Astrocyte (in vitro differentiated cells and primary cell): ENCODE data around the gene RECK. TPM values are rescaled to one million over a fixed set of nuclear protein-coding genes. Genes with fewer than 3 reads are reported as not detected.
"Not testable (repeated sequence)": the region's sequence is repeated elsewhere in the genome, so short reads cannot be mapped to it uniquely, and the experiment has no call there.

Source experiments
- DNase-seq: peaks from one replicate; pipeline ENCODE4 v3.0.0-alpha.2; 2010; ENCODE audit warnings: low read depth
- FAIRE-seq: peaks from 2 replicates; lab custom pipeline; 2011; peaks lifted over from hg19 to GRCh38; lab: Jason Lieb, UNC
- H2AFZ ChIP-seq: 2 replicates; pipeline ENCODE4 v1.6.0; 2012; ENCODE audit warnings: low read depth, low read length, inconsistent platforms
- H3K27ac ChIP-seq: 2 replicates; pipeline ENCODE4 v1.5.1; 2011; ENCODE audit warnings: low read depth, low read length, inconsistent platforms
- H3K27me3 ChIP-seq: 2 replicates; pipeline ENCODE4 v1.6.0; 2011; ENCODE audit warnings: low read length, inconsistent platforms; ENCODE audit not compliant: insufficient read depth
- H3K36me3 ChIP-seq: 2 replicates; pipeline ENCODE4 v1.5.1; 2011; ENCODE audit warnings: low read length, inconsistent platforms; ENCODE audit not compliant: insufficient read depth
- H3K4me1 ChIP-seq: 2 replicates; pipeline ENCODE4 v1.5.1; 2011; ENCODE audit warnings: low read length, inconsistent platforms; ENCODE audit not compliant: insufficient read depth
- H3K4me2 ChIP-seq: 2 replicates; pipeline ENCODE4 v1.6.0; 2012; ENCODE audit warnings: low read length, inconsistent platforms
- H3K4me3 ChIP-seq: 2 replicates; pipeline ENCODE4 v1.5.1; 2011; ENCODE audit warnings: low read depth, mild to moderate bottlenecking, low read length, inconsistent platforms; ENCODE audit not compliant: insufficient read depth
- H3K79me2 ChIP-seq: 2 replicates; pipeline ENCODE4 v1.6.0; 2012; ENCODE audit warnings: mild to moderate bottlenecking, low read length, inconsistent platforms; ENCODE audit not compliant: insufficient read depth
- H3K9ac ChIP-seq: 2 replicates; pipeline ENCODE4 v1.6.0; 2012; ENCODE audit warnings: mild to moderate bottlenecking, low read length, inconsistent platforms
- H3K9me3 ChIP-seq: 2 replicates; pipeline ENCODE4 v1.5.1; 2012; ENCODE audit warnings: low read depth, mild to moderate bottlenecking, low read length, inconsistent platforms; ENCODE audit not compliant: insufficient read depth
- H4K20me1 ChIP-seq: 2 replicates; pipeline ENCODE4 v1.6.0; 2012; ENCODE audit warnings: low read length, inconsistent platforms; ENCODE audit not compliant: insufficient read depth
- H3K27ac Mint-ChIP-seq: one replicate; pipeline ENCODE4 v1.8.0; 2021; ENCODE audit warnings: mild to moderate bottlenecking, mixed read lengths; ENCODE audit not compliant: unreplicated experiment
- H3K27me3 Mint-ChIP-seq: one replicate; pipeline ENCODE4 v1.8.0; 2021; ENCODE audit warnings: low read depth, mixed read lengths; ENCODE audit not compliant: unreplicated experiment
- H3K36me3 Mint-ChIP-seq: one replicate; pipeline ENCODE4 v1.8.0; 2021; ENCODE audit warnings: low read depth, mixed read lengths; ENCODE audit not compliant: unreplicated experiment
- H3K4me1 Mint-ChIP-seq: one replicate; pipeline ENCODE4 v1.8.0; 2021; ENCODE audit warnings: low read depth, mixed read lengths; ENCODE audit not compliant: unreplicated experiment
- H3K4me3 Mint-ChIP-seq: one replicate; pipeline ENCODE4 v1.8.0; 2021; ENCODE audit warnings: mild to moderate bottlenecking, moderate library complexity, mixed read lengths; ENCODE audit not compliant: unreplicated experiment
- H3K9me3 Mint-ChIP-seq: one replicate; pipeline ENCODE4 v1.8.0; 2021; ENCODE audit warnings: mild to moderate bottlenecking, mixed read lengths; ENCODE audit not compliant: unreplicated experiment
- CTCF ChIP-seq: IDR thresholded peaks from 2 replicates; pipeline ENCODE4 v1.5.1; 2011; ENCODE audit warnings: low read depth, mild to moderate bottlenecking, inconsistent platforms, low read length, moderate library complexity; ENCODE audit not compliant: insufficient read depth
- EZH2 ChIP-seq: IDR thresholded peaks from 2 replicates; pipeline ENCODE4 v1.6.1; 2012; ENCODE audit warnings: mild to moderate bottlenecking, low read length, inconsistent platforms; ENCODE audit not compliant: insufficient read depth
- total RNA-seq: library from RNA; stranded (reverse); gene quantifications from 2 replicates; pipeline ENCODE4 v1.2.1, GENCODE V29; 2021

The RECK gene
- total RNA-seq, 1 donor from 2014 or later: 21.6 TPM

- Histone ChIP-seq H3K4me2 (no peak overlapping the region), H3K9ac (no peak overlapping the region), H2AFZ (no peak overlapping the region), H3K79me2 (no peaks in the 10 kb centered on the region), H4K20me1 (no peaks in the 10 kb centered on the region), H3K4me1 (no peaks in the 10 kb centered on the region), H3K4me3 (no peak overlapping the region), H3K36me3 (peaks cover 8% of the 10 kb centered on the region), H3K27ac (no peak overlapping the region), H3K27me3 (no peaks in the 10 kb centered on the region), H3K9me3 (no peaks in the 10 kb centered on the region)
- no peak overlapping the region for H3K27ac Mint-ChIP-seq
- no peak for FAIRE-seq
- H3K4me1 Mint-ChIP-seq: no peaks in the 10 kb centered on the region
- peaks cover 10% of the 10 kb centered on the region for H3K36me3 Mint-ChIP-seq
- TF ChIP-seq CTCF: no peak
- TF ChIP-seq EZH2: no peak
- H3K4me3 Mint-ChIP-seq: no peak overlapping the region
- no peaks in the 10 kb centered on the region for H3K27me3 Mint-ChIP-seq
- DNase-seq: no peak
- peaks cover 3% of the 10 kb centered on the region for H3K9me3 Mint-ChIP-seq
These were observed 91.0 kb downstream of the RECK start for GRCh38 chr9:36127652-36128244.

DNA sequence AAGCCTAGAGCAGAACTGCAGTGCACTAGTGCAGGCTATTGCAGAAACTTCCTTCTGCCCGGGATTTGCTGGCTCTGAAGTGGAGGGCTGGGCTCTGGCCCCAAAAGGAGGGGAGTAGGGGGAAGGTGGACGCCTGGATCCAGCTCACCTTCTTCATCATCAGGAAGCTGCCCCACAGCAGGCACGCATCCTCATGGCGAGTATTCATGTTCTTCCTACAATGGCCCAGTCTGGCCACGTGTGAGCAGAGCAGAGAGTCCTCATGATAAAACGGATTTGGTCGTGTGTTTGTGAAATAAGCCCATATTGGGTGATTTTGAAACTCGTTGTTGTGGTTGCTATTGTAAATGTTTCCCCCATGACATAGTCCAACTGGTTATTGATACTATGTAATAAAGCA is 91.6 kb downstream of the RECK start:
- FAIRE-seq (no peak), DNase-seq (no peak)
- Mint-ChIP-seq H3K4me1 (no peaks in the 10 kb centered on the region), H3K36me3 (peaks cover 8% of the 10 kb centered on the region), H3K9me3 (peaks cover 3% of the 10 kb centered on the region), H3K4me3 (no peak overlapping the region), H3K27me3 (no peaks in the 10 kb centered on the region), H3K27ac (no peak overlapping the region)
- no peaks in the 10 kb centered on the region for H3K27me3 ChIP-seq
- peaks cover 2% of the 10 kb centered on the region for H3K36me3 ChIP-seq
- no peak overlapping the region for H2AFZ ChIP-seq
- TF ChIP-seq CTCF: no peak
- TF ChIP-seq EZH2: no peak
- H3K4me3 ChIP-seq: no peak overlapping the region
- no peak overlapping the region for H3K27ac ChIP-seq
- no peaks in the 10 kb centered on the region for H3K4me1 ChIP-seq
- no peaks in the 10 kb centered on the region for H3K79me2 ChIP-seq
- no peak overlapping the region for H3K9ac ChIP-seq
- no peaks in the 10 kb centered on the region for H4K20me1 ChIP-seq
- no peak overlapping the region for H3K4me2 ChIP-seq
- no peaks in the 10 kb centered on the region for H3K9me3 ChIP-seq

DNA sequence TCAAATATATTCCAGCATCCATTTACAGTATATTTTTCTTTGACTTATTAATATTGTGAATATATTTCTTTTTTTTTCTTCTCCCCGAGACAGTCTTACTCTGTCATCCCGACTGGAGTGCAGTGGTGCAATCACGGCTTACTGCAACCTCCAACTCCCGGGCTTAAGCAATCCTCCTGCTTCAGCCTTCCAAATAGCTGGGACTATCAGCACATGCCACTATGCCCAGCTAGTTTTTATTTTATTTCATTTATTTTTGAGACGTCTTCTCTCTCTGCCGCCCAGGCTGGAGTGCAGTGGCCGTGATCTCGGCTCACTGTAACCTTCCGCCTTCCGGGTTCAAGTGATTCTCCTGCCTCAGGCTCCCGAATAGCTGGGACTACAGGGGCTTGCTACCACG is 92.4 kb downstream of the RECK start:
- Histone ChIP-seq H4K20me1 (no peaks in the 10 kb centered on the region), H3K4me2 (no peak overlapping the region), H3K9me3 (no peaks in the 10 kb centered on the region), H3K36me3 (no peaks in the 10 kb centered on the region), H3K27ac (no peak overlapping the region), H3K27me3 (no peaks in the 10 kb centered on the region), H2AFZ (no peak overlapping the region), H3K9ac (no peak overlapping the region), H3K4me3 (no peak overlapping the region), H3K79me2 (no peaks in the 10 kb centered on the region), H3K4me1 (no peaks in the 10 kb centered on the region)
- H3K9me3 Mint-ChIP-seq: peaks cover 3% of the 10 kb centered on the region
- H3K27me3 Mint-ChIP-seq: no peaks in the 10 kb centered on the region
- no peak overlapping the region for H3K27ac Mint-ChIP-seq
- FAIRE-seq (no peak), DNase-seq (no peak)
- H3K36me3 Mint-ChIP-seq: peaks cover 8% of the 10 kb centered on the region
- H3K4me3 Mint-ChIP-seq: no peak overlapping the region
- no peaks in the 10 kb centered on the region for H3K4me1 Mint-ChIP-seq
- TF ChIP-seq CTCF: no peak
- no peak for TF ChIP-seq EZH2

- not testable (repeated sequence) for H4K20me1 ChIP-seq, H3K27ac Mint-ChIP-seq, H3K27me3 ChIP-seq, H3K36me3 ChIP-seq, FAIRE-seq, H3K27ac ChIP-seq, H3K4me3 ChIP-seq, H3K4me3 Mint-ChIP-seq, H3K9me3 ChIP-seq, H3K9ac ChIP-seq, H3K4me1 ChIP-seq, H3K36me3 Mint-ChIP-seq, H3K27me3 Mint-ChIP-seq, H3K79me2 ChIP-seq, H2AFZ ChIP-seq, H3K4me2 ChIP-seq, H3K9me3 Mint-ChIP-seq, DNase-seq, H3K4me1 Mint-ChIP-seq
These were observed 95.0 kb downstream of the RECK start for GRCh38 chr9:36131666-36132065.
